HepG2 (cell line): ENCODE results near the gene FBXO7. TPM values are rescaled to one million over a fixed set of nuclear protein-coding genes. Genes with fewer than 3 reads are reported as not detected.

ENCODE experiments used
- ARHGAP35 ChIP-seq: sonication (generic); formaldehyde crosslinking; IDR thresholded peaks from 2 replicates; pipeline ENCODE4 v1.9.0; 2022; ENCODE audit warnings: mild to moderate bottlenecking, inconsistent platforms, moderate library complexity, missing genetic modification reagents, borderline replicate concordance
- DMAP1 ChIP-seq: IDR thresholded peaks from 2 replicates; pipeline ENCODE4 v1.6.1; 2016
- DNMT1 ChIP-seq: sonication (generic); formaldehyde crosslinking; IDR thresholded peaks from 2 replicates; pipeline ENCODE4 v1.5.1; 2020; ENCODE audit warnings: mild to moderate bottlenecking, missing genetic modification reagents
- ETS1 ChIP-seq: sonication (generic); formaldehyde crosslinking; IDR thresholded peaks from 2 replicates; pipeline ENCODE4 v1.4.0; 2020; ENCODE audit warnings: missing genetic modification reagents
- FOXJ3 ChIP-seq: sonication (generic); formaldehyde crosslinking; IDR thresholded peaks from 2 replicates; pipeline ENCODE4 v1.4.0; 2020; ENCODE audit warnings: missing genetic modification reagents, mild to moderate bottlenecking, borderline replicate concordance
- GFI1 ChIP-seq: sonication (generic); formaldehyde crosslinking; IDR thresholded peaks from 2 replicates; pipeline ENCODE4 v1.5.0; 2020; ENCODE audit warnings: missing genetic modification reagents, mild to moderate bottlenecking, borderline replicate concordance
- HDAC1 ChIP-seq: sonication (generic); formaldehyde crosslinking; IDR thresholded peaks from 2 replicates; pipeline ENCODE4 v1.5.1; 2020; ENCODE audit warnings: mild to moderate bottlenecking, missing genetic modification reagents
- KAT8 ChIP-seq: IDR thresholded peaks from 2 replicates; pipeline ENCODE4 v1.6.1; 2016; ENCODE audit warnings: missing genetic modification reagents, missing compliant biosample characterization
- LCORL ChIP-seq, 2 experiments: fragments of 450-650 bp in 1 of 2; sonication (generic) in 1 of 2; formaldehyde crosslinking in 1 of 2; IDR thresholded peaks; 2 replicates each; pipeline versions ENCODE4 v1.5.0 to v1.6.1; 2017 to 2020; ENCODE audit warnings: antibody characterized with exemption in 1 of 2, missing genetic modification reagents in 1 of 2
- NR0B2 ChIP-seq: sonication (generic); formaldehyde crosslinking; IDR thresholded peaks from 2 replicates; pipeline ENCODE4 v1.4.0; 2020; ENCODE audit warnings: mild to moderate bottlenecking, missing genetic modification reagents
- PHF20 ChIP-seq: sonication (generic); formaldehyde crosslinking; IDR thresholded peaks from 2 replicates; pipeline ENCODE4 v1.5.0; 2020; ENCODE audit warnings: mild to moderate bottlenecking, missing genetic modification reagents
- ZBTB14 ChIP-seq: sonication (generic); formaldehyde crosslinking; IDR thresholded peaks from 2 replicates; pipeline ENCODE4 v1.4.0; 2020; ENCODE audit warnings: missing genetic modification reagents
- ZBTB8A ChIP-seq: sonication (generic); formaldehyde crosslinking; IDR thresholded peaks from 2 replicates; pipeline ENCODE4 v1.4.0; 2020; ENCODE audit warnings: mild to moderate bottlenecking, low read depth, missing genetic modification reagents, borderline replicate concordance
- ZNF326 ChIP-seq: sonication (generic); formaldehyde crosslinking; IDR thresholded peaks from 2 replicates; pipeline ENCODE4 v1.4.0; 2020; ENCODE audit warnings: missing genetic modification reagents, borderline replicate concordance
- ZNF496 ChIP-seq: sonication (generic); formaldehyde crosslinking; IDR thresholded peaks from 2 replicates; pipeline ENCODE4 v1.8.1; 2023; ENCODE audit warnings: mild to moderate bottlenecking, moderate library complexity, missing genetic modification reagents; ENCODE audit not compliant: insufficient replicate concordance
- ZNF530 ChIP-seq: sonication (generic); formaldehyde crosslinking; IDR thresholded peaks from 2 replicates; pipeline ENCODE4 v1.5.0; 2020; ENCODE audit warnings: low read depth, mild to moderate bottlenecking, missing genetic modification reagents
- ZNF691 ChIP-seq: sonication (generic); formaldehyde crosslinking; IDR thresholded peaks from 2 replicates; pipeline ENCODE4 v1.4.0; 2020; ENCODE audit warnings: missing genetic modification reagents, low read depth, mild to moderate bottlenecking, borderline replicate concordance
- ZNF816 ChIP-seq: sonication (generic); formaldehyde crosslinking; IDR thresholded peaks from 2 replicates; pipeline ENCODE4 v1.8.0; 2022; ENCODE audit warnings: missing genetic modification reagents, mild to moderate bottlenecking, borderline replicate concordance
- polyA plus RNA-seq, 8 experiments: library from polyadenylated mRNA; depleted of rRNA in 3 of 8; stranded (reverse) in 7 of 8; unstranded in 1 of 8; fragments of >200 nt; fragmentation: Illumina TruSeq in 4 of 8; extraction: Trizol in 4 of 8; gene quantifications; 2 replicates each; pipeline versions ENCODE4 v1.2.1 to v1.2.3, GENCODE V29; 2011 to 2016; ENCODE audit warnings: low read depth in 4 of 8, missing spikeins in 1 of 8, mixed read lengths in 1 of 8; ENCODE audit not compliant: insufficient read depth in 1 of 8
- total RNA-seq, 5 experiments: library from RNA; depleted of rRNA; stranded (reverse); fragments of >200 nt; fragmentation: Illumina TruSeq; extraction: Trizol; gene quantifications; 2 replicates each; pipeline ENCODE4 v1.2.3, GENCODE V29; 2016; ENCODE audit warnings: low read depth in 1 of 5

FBXO7 gene
- total and polyA plus RNA-seq, 2 of the 13 experiments (the other 11 are each of a cell fraction or from before 2014, with no cell fraction given), result 105 to 172 TPM

- no peak for TF ChIP-seq ZNF530 (CRISPR knock-in tag)
- no peak for TF ChIP-seq ZNF691 (CRISPR knock-in tag)
- TF ChIP-seq ZNF816 (CRISPR knock-in tag), result no peak
- no peak for TF ChIP-seq ZBTB8A (CRISPR knock-in tag)
- TF ChIP-seq LCORL (IDR thresholded peaks at IDR 0.05), result no peak
- TF ChIP-seq LCORL (CRISPR knock-in tag; IDR thresholded peaks at IDR 0.05), result peak; percentile 99
- 0 out of 2 replicates have a peak, but pooled peaks have one; percentile 45 for TF ChIP-seq NR0B2 (CRISPR knock-in tag)
- TF ChIP-seq ZNF326 (CRISPR knock-in tag), result no peak
- TF ChIP-seq ETS1 (CRISPR knock-in tag), result no peak
- TF ChIP-seq DMAP1 (CRISPR knock-in tag), result peak; percentile 69; the same call in 1 of the 2 replicates
- no peak for TF ChIP-seq ZNF496 (CRISPR knock-in tag)
- 0 out of 2 replicates have a peak, but pooled peaks have one; percentile 18 for TF ChIP-seq DNMT1 (CRISPR knock-in tag)
- peak; percentile 74; the same call in 1 of the 2 replicates for TF ChIP-seq FOXJ3 (CRISPR knock-in tag)
- no peak for TF ChIP-seq ZBTB14
- 0 out of 2 replicates have a peak, but pooled peaks have one; percentile 22 for TF ChIP-seq KAT8 (CRISPR knock-in tag)
- TF ChIP-seq HDAC1 (CRISPR knock-in tag), result peak; percentile 57
- TF ChIP-seq GFI1 (CRISPR knock-in tag), result no peak
- TF ChIP-seq ARHGAP35 (CRISPR knock-in tag), result no peak; the same call in 1 of the 2 replicates
- no peak for TF ChIP-seq PHF20 (CRISPR knock-in tag)
Observed at GRCh38 chr22:32528984-32529982, 54.7 kb downstream of the FBXO7 start (continued).
